DMS 273 treated with DMSO at 0.1 percent for 48 hours (cell line): Measurements from ENCODE around the gene WDR70.
"Not testable (repeated sequence)": the region's sequence is repeated elsewhere in the genome, so short reads cannot be mapped to it uniquely, and the experiment has no call there.

Experiments used
- DNase-seq: peaks from one replicate; lab custom pipeline; 2025; lab: John Stamatoyannopoulos, UW

Gene WDR70

GRCh38 chr5:37685816-37686215 is 306.7 kb downstream of the WDR70 start:
- no peak for DNase-seq

GRCh38 chr5:37688925-37689324 is 309.8 kb downstream of the WDR70 start:
- DNase-seq = not testable (repeated sequence)

DNA sequence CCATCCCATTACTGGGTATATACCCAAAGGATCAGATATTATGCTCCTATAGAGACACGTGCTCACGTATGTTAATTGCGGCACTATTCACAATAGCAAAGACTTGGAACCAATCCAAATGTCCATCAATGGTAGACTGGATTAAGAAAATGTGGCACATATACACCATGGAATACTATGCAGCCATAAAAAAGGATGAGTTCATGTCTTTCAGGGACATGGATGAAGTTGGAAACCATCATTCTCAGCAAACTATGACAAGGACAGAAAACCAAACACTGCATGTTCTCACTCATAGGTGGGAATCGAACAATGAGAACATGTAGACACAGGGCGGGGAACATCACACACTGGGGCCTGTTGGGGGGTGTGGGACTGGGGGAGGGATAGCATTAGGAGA is 315.2 kb downstream of the WDR70 start:
- DNase-seq = not testable (repeated sequence)

DNA sequence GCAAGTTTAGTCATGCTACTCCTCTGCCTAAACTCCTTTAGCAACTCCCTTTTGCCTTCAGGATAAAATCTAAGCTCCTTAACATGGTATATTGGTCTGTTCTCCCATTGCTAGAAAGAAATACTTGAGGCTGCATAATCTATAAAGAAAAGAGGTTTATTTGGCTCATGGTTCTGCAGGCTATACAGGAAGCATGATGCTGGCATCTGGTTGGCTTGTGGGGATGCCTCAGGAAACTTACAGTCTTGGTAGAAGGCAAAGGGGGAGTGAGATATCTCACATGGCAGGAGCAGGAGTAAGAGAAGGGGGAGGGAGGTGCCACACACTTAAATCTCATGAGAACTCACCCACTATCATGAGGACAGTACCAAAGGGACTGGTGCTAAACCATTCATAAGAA is 315.7 kb downstream of the WDR70 start:
- no peak for DNase-seq

DNA sequence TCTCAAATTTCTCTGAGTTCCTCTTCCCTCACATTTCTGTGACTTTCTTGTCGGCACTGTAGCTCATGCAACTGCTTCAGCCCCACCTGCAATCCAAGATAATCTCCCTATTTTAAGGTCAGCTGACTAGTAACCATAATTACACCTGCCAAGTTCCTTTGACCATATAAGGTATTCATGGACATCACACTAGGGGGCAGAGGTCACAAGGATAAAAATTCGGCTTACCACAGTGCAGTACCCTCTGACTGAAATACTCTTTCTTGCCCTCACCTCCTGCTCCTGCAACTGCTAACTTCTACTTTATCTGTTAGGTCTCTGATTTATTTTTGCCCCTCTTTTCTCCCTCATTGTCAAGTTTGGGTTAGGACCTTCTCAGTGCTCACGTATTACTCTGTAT is 316.5 kb downstream of the WDR70 start:
- no peak for DNase-seq

- no peak for DNase-seq
Observed at GRCh38 chr5:37696190-37697021, 317.3 kb downstream of the WDR70 start.

- DNase-seq = no peak
Observed at GRCh38 chr5:37701868-37702267, 322.8 kb downstream of the WDR70 start.

- DNase-seq = no peak
Observed at GRCh38 chr5:37703841-37704241, 324.7 kb downstream of the WDR70 start.

DNA sequence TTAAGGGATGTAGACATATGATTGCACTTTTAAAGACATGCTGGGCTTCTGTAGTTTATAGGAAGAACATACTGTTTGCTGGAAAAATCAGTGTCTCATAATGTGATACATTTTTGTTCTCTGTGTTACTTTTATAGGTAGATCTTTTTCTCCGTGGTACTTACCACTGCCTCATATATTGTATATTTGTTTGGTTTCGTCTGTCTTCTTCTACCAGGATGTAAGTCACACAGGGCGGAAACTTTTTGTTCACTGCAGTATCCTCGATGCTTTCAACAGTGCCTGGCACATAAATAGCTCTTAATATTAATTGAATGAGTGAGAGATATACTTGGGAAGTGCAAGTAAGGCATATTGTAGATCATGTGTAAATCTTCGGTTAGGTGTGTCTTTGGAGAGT is 325.3 kb downstream of the WDR70 start:
- DNase-seq = no peak

- no peak for DNase-seq
Observed at GRCh38 chr5:37709020-37709419, 329.9 kb downstream of the WDR70 start.

- no peak for DNase-seq
Observed at GRCh38 chr5:37710965-37711364, 331.8 kb downstream of the WDR70 start.

GRCh38 chr5:37712750-37713149 is 333.6 kb downstream of the WDR70 start:
- no peak for DNase-seq

GRCh38 chr5:37714756-37715155 is 335.6 kb downstream of the WDR70 start:
- DNase-seq = no peak

DNA sequence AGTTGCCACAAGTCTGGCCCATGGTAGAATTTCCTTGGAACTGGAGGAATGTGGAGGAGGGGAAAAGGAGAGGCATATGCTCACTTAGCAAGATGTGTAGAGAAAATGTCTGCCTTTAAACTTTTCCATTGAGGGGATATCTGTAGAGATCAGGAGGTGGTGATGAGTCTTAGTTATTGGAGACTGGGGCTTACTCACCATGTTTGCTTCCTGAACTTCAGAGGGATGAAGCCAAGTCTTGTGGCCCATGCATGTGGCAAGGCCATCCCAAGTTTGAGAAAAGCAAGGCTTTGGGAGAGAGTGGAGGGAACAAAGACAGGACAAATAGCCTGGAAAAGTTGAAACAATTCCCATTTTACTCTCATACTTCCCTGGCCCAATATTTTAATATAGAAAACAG is 336.2 kb downstream of the WDR70 start:
- DNase-seq = no peak

DNA sequence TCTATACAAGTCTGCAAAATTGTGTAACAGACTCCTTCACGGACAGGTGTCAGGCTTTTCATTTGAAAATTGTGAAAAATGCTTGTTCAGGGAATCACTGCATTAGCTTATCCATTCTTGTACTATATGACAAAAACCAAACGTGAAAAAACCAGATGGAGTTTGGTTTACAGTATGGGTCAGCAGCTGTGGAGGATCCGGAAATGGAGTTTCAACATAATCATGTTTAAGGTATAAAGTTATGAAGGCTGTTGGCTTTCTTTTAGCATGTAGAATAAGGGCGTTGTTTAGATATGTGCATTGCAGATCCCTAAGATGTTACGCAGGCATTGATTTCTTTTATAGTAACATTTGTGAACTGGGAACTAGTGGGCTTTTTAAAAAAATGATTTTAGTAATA is 336.9 kb downstream of the WDR70 start:
- no peak for DNase-seq

DNA sequence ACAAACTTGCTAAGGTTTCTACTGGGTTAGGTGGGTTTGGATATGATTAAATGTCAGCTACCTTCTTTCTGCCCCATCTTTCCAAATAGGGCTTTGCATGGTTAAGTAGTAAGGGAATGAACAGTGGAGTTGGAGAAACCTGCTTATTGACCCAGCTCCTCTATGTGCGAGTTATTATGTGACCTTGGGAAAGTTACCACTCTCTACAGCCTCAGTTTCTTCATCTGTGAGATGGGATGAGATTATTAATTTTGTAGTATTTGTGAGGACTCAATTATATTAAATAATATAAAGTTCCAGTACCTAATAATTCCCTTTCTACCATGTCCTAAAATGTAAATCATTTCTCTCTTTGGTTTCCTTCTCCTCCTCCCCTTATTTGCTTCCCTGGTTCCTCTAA is 337.3 kb downstream of the WDR70 start:
- no peak for DNase-seq

GRCh38 chr5:37717276-37717612 is 338.1 kb downstream of the WDR70 start:
- no peak for DNase-seq

- peak; percentile 59 for DNase-seq
Observed at GRCh38 chr5:37717613-37718431, 338.7 kb downstream of the WDR70 start.

- DNase-seq = no peak
Observed at GRCh38 chr5:37720550-37720952, 341.4 kb downstream of the WDR70 start.

DNA sequence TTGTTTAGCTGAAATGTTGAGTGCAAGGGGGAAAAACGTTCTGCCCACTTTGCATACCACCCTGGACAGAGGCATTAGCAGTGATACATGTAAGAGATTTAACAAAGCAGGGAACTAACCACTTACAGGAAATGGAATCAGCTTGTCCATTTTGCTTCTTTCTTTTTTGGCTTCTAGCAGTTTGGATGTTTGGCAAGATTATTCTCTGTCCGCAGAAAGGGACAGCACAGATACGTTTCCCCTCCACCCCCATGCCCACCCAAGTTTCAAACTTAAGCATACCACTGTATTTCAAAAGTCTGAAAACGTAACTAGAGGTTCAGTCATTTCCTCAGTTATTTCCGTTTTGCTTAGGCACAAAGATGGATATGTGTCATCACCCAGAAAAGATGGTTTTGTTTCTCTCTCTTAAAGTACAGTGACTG is 342.3 kb downstream of the WDR70 start:
- DNase-seq = no peak

DNA sequence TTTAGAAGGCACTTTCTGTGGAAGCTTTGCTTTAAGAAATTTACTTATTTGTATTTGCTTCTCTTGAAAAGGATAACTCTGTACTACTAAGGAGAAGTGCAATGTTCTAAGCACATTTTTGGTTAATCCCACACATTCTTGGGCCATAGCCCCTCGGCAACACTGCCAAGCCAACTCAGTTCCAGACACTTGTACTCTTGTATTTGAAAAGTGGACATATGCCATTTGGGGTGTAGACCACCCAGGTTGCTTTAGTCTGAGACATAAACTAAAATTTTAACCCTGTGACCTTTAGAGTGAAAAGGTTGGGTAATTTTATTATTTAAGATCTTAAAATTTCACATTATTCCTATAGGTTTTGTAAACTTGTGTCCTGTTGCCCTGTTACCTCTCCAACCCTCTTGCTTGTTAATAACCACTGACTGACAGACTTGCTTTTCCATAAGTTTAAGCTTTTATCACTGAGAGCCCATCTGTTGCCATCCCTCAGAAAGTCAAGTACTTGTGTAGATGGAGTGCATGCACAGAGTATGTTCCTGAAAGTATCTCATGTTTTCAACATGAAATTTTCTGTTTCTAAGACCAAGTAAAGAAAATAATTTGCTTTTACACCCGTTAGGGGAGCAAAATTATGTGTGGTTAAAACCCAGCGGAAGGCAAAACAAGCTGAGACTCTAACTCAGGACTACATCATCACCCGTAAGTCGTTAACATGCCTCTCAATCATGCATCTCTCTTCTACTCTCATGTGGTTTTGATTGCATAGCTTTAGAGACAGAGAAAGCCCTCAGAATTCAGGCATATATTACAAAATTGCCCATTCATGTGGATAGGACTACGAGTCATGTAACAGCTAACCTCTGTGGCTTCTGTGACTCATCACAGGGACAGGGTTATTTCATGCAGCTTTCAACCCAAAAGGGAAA is 343.4 kb downstream of the WDR70 start:
- peak; percentile 28 for DNase-seq
